ENCODE measurements around the gene SH2D1A.
"Not testable (repeated sequence)": the region's sequence is repeated elsewhere in the genome, so short reads cannot be mapped to it uniquely, and the experiment has no call there.

SH2D1A gene

GRCh38 chrX:124358800-124359383 is 12.5 kb downstream of the SH2D1A start:
- no peak for DNase-seq

- DNase-seq = no peak
Measured at GRCh38 chrX:124362072-124362471, 15.7 kb downstream of the SH2D1A start.

GRCh38 chrX:124362761-124363160 is 16.4 kb downstream of the SH2D1A start:
- no peak for DNase-seq

- no peak for DNase-seq
Measured at GRCh38 chrX:124369722-124370121, 23.4 kb downstream of the SH2D1A start.

GRCh38 chrX:124373348-124373747 is 27.0 kb downstream of the SH2D1A start:
- DNase-seq = no peak

- no peak for DNase-seq
Measured at GRCh38 chrX:124378643-124379042, 32.3 kb downstream of the SH2D1A start.

GRCh38 chrX:124383354-124383753 is 37.0 kb downstream of the SH2D1A start:
- no peak for DNase-seq

- no peak for DNase-seq
Measured at GRCh38 chrX:124386401-124386800, 40.0 kb downstream of the SH2D1A start.

- DNase-seq = peak; percentile 12 to 48
Measured at GRCh38 chrX:124388562-124388961, 42.2 kb downstream of the SH2D1A start.

GRCh38 chrX:124392794-124393193 is 46.4 kb downstream of the SH2D1A start:
- DNase-seq = no peak

- DNase-seq = no peak
Measured at GRCh38 chrX:124393238-124393637, 46.9 kb downstream of the SH2D1A start.

GRCh38 chrX:124393659-124394058 is 47.3 kb downstream of the SH2D1A start:
- DNase-seq = no peak

- peak in 1 of 2 donors; percentile 7 for DNase-seq
Measured at GRCh38 chrX:124395145-124395880, 49.0 kb downstream of the SH2D1A start.

GRCh38 chrX:124401696-124402095 is 55.3 kb downstream of the SH2D1A start:
- DNase-seq = no peak

GRCh38 chrX:124405868-124406267 is 59.5 kb downstream of the SH2D1A start:
- DNase-seq = no peak

GRCh38 chrX:124406294-124407014 is 60.1 kb downstream of the SH2D1A start:
- DNase-seq = peak; percentile 20 to 64

- DNase-seq = no peak
Measured at GRCh38 chrX:124407226-124407625, 60.9 kb downstream of the SH2D1A start.

- not testable (repeated sequence) for DNase-seq
Measured at GRCh38 chrX:124408380-124408779, 62.0 kb downstream of the SH2D1A start.

- DNase-seq = no peak
Measured at GRCh38 chrX:124413244-124413643, 66.9 kb downstream of the SH2D1A start.

GRCh38 chrX:124414281-124414680 is 67.9 kb downstream of the SH2D1A start:
- DNase-seq = no peak

GRCh38 chrX:124415115-124415800 is 68.9 kb downstream of the SH2D1A start:
- peak; percentile 15 to 29 for DNase-seq

- no peak for DNase-seq
Measured at GRCh38 chrX:124421898-124422655, 75.7 kb downstream of the SH2D1A start.

Measured in inflammatory macrophage treated with lipopolysaccharide for 1 hour (primary cell).